Measurements from ENCODE around the gene DYNLL1.
"Not testable (repeated sequence)": the region's sequence is repeated elsewhere in the genome, so short reads cannot be mapped to it uniquely, and the experiment has no call there.

The DYNLL1 gene

DNA sequence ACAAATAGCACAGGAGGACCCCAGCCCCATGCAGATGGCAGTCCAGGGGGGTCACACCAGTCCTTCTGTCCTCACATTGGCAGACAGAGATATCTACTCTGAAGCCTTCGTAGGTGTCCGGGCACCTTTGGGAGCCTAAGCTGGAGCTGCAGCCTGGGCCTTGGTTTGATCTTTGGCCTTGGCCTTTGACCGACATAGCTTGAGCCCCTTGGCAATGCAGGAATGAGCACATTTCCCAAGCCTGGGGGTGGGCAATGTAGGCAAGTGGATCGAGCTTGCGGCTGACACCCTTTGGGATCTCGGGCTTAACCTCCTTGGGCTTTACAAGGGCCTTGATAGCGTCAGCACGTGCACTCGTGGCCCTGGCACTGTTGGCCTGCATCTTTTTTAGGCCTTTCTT is 26.7 kb downstream of the DYNLL1 start:
- no peak overlapping the region for H3K27ac ChIP-seq (ENCODE audit: low read length)
- no peak overlapping the region for H2AFZ ChIP-seq (ENCODE audit: low read depth, low read length)
- no peaks in the 10 kb centered on the region for H3K9me3 ChIP-seq (ENCODE audit: insufficient read depth, low read length)
- peaks cover 3% of the 10 kb centered on the region; the same call in 1 of the 2 replicates for H3K79me2 ChIP-seq (ENCODE audit: low read length)
- no peak overlapping the region for H3K4me3 ChIP-seq (ENCODE audit: low read length)
- H3K27me3 ChIP-seq (ENCODE audit: low read depth, low read length) = no peaks in the 10 kb centered on the region
- H3K36me3 ChIP-seq (replicated peaks; ENCODE audit: low read depth, low read length) = no peaks in the 10 kb centered on the region
- H3K9ac ChIP-seq (ENCODE audit: low read length) = no peak overlapping the region
- TF ChIP-seq, protein P1, sequence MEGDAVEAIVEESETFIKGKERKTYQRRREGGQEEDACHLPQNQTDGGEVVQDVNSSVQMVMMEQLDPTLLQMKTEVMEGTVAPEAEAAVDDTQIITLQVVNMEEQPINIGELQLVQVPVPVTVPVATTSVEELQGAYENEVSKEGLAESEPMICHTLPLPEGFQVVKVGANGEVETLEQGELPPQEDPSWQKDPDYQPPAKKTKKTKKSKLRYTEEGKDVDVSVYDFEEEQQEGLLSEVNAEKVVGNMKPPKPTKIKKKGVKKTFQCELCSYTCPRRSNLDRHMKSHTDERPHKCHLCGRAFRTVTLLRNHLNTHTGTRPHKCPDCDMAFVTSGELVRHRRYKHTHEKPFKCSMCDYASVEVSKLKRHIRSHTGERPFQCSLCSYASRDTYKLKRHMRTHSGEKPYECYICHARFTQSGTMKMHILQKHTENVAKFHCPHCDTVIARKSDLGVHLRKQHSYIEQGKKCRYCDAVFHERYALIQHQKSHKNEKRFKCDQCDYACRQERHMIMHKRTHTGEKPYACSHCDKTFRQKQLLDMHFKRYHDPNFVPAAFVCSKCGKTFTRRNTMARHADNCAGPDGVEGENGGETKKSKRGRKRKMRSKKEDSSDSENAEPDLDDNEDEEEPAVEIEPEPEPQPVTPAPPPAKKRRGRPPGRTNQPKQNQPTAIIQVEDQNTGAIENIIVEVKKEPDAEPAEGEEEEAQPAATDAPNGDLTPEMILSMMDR (IDR thresholded peaks at IDR 0.05; ENCODE audit: low read depth, low read length) = no peak
- TF ChIP-seq EZH2phosphoT487 (IDR thresholded peaks at IDR 0.05; ENCODE audit: low read depth) = no peak
- H3K4me2 ChIP-seq (ENCODE audit: low read length) = no peak overlapping the region
- H3K4me1 ChIP-seq (ENCODE audit: low read length) = no peaks in the 10 kb centered on the region
- no peaks in the 10 kb centered on the region for H4K20me1 ChIP-seq (ENCODE audit: insufficient read depth, low read length)

DNA sequence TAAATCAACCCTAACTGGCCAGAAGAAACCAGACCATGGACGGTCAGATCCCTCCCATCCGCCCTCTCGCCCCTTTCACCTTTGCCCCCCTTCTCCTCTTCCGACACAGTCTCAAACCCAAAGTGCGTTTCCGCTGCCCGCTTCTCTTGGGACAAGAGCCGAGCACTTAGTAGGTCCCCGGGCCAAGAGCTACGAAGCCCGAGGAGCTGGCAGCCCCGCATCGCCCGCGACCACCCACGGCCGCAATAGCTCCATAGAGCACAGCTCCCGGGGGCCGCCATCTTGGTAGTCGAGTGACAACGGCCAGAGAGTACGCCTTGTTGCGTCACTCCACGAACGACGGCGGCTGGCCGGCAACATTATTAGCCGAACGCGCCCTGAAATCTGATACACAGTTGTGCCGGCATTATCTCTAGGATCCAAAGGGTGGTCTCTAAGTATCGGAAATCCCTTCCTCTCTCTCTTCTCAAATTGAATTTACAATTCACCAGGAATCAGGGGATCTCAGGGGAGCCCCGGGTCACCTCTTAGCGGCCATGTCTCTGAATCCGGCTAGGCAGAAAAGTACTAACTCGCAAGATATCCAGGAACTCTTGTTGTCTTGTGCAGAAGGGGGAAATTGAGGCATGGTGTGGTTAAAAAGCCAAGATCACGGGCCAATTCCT is 33.1 kb downstream of the DYNLL1 start, which contains the start of gene COQ5:
Gene COQ5 (minus strand): TSS at position 298 of the 665 bp plus-strand sequence. CDS start 17 bp downstream, at position 281.
- Histone ChIP-seq H3K36me3 (replicated peaks; ENCODE audit: low read depth, low read length) (no peaks in the 10 kb centered on the region), H3K4me1 (ENCODE audit: low read length) (peaks cover 9% of the 10 kb centered on the region), H4K20me1 (ENCODE audit: insufficient read depth, low read length) (no peaks in the 10 kb centered on the region), H3K9me3 (ENCODE audit: insufficient read depth, low read length) (no peaks in the 10 kb centered on the region), H3K4me2 (ENCODE audit: low read length) (peak within 1 kb of the TSS; percentile 95), H3K79me2 (ENCODE audit: low read length) (peaks cover 12% of the 10 kb centered on the region), H2AFZ (ENCODE audit: low read depth, low read length) (peak within 1 kb of the TSS; percentile 92), H3K27me3 (ENCODE audit: low read depth, low read length) (no peaks in the 10 kb centered on the region), H3K27ac (ENCODE audit: low read length) (peak within 1 kb of the TSS; percentile 41), H3K9ac (ENCODE audit: low read length) (peak within 1 kb of the TSS; percentile 89), H3K4me3 (ENCODE audit: low read length) (peak within 1 kb of the TSS; percentile 99)
- no peak for TF ChIP-seq EZH2phosphoT487 (IDR thresholded peaks at IDR 0.05; ENCODE audit: low read depth)
- TF ChIP-seq, protein P1 (IDR thresholded peaks at IDR 0.05; ENCODE audit: low read depth, low read length) = no peak

DNA sequence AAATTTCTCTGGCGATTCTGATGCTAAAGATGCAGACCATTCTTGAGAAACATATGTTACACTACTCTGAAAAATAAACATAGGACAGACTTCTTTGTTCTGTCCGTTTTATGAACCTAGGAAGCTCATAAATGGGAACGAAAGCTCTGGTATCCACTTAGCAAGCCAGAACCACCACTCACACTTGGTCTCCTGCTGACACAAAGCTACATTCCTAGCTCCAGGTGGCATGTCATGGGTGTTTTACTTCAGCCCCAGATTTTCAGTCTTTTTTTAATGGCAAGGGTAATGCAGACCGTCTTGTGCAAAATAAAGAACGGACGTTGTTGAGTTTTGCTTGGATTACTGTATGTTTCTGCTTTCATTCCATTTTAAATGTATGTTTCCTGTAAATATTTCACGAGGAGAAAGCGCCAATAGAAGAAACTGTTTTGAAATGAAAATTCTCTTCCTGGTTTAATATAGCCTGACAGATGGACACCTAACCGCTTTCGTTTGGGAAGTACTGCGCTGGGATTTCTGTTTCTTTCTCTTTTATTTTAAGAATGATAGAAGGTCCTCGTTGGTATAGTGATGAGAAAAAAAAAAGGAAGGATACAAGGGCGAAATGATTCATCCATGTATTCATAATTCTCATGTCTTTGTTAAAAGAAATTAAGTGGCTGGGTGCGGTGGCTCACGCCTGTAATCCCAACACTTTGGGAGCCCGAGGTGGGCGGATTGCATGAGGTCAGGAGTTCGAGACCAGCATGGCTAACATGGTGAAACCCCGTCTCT is 33.9 kb downstream of the DYNLL1 start:
- H3K36me3 ChIP-seq (replicated peaks; ENCODE audit: low read depth, low read length) = no peaks in the 10 kb centered on the region
- H2AFZ ChIP-seq (ENCODE audit: low read depth, low read length) = peak overlapping the region; percentile 92
- H3K27ac ChIP-seq (ENCODE audit: low read length) = peak overlapping the region; percentile 41
- TF ChIP-seq, protein P1 (IDR thresholded peaks at IDR 0.05; ENCODE audit: low read depth, low read length) = no peak
- TF ChIP-seq EZH2phosphoT487 (IDR thresholded peaks at IDR 0.05; ENCODE audit: low read depth) = no peak
- H3K4me1 ChIP-seq (ENCODE audit: low read length) = peaks cover 9% of the 10 kb centered on the region
- no peaks in the 10 kb centered on the region for H3K9me3 ChIP-seq (ENCODE audit: insufficient read depth, low read length)
- no peaks in the 10 kb centered on the region for H4K20me1 ChIP-seq (ENCODE audit: insufficient read depth, low read length)
- peak overlapping the region; percentile 89 for H3K9ac ChIP-seq (ENCODE audit: low read length)
- H3K27me3 ChIP-seq (ENCODE audit: low read depth, low read length) = no peaks in the 10 kb centered on the region
- peaks cover 19% of the 10 kb centered on the region for H3K79me2 ChIP-seq (ENCODE audit: low read length)
- peak overlapping the region; percentile 95 for H3K4me2 ChIP-seq (ENCODE audit: low read length)
- H3K4me3 ChIP-seq (ENCODE audit: low read length) = peak overlapping the region; percentile 99

DNA sequence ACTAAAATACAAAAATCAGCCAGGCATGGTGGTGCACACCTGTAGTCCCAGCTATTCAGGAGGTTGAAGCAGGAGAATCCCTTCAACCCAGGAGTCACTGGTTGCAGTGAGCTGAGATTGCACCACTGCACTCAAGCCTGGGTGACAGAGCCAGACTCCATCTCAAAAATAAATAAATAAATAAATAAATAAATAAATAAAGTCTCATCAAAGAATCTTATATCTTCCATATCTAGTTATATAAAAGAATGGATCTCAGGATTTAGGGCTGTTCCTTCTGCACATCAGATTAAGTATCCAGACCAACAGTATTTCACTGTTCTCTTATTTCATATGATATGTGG is 34.5 kb downstream of the DYNLL1 start:
- H3K27ac ChIP-seq (ENCODE audit: low read length); H3K4me1 ChIP-seq (ENCODE audit: low read length); H4K20me1 ChIP-seq (ENCODE audit: insufficient read depth, low read length); H3K36me3 ChIP-seq (replicated peaks; ENCODE audit: low read depth, low read length); H3K27me3 ChIP-seq (ENCODE audit: low read depth, low read length); H3K9me3 ChIP-seq (ENCODE audit: insufficient read depth, low read length): not testable (repeated sequence)
- H3K4me2 ChIP-seq (ENCODE audit: low read length) = peak overlapping the region; percentile 95
- H3K79me2 ChIP-seq (ENCODE audit: low read length) = peaks cover 25% of the 10 kb centered on the region
- H3K9ac ChIP-seq (ENCODE audit: low read length) = peak overlapping the region; percentile 89; the same call in 1 of the 2 replicates
- peak overlapping the region; percentile 99 for H3K4me3 ChIP-seq (ENCODE audit: low read length)
- peak overlapping the region; percentile 92; the same call in 1 of the 2 replicates for H2AFZ ChIP-seq (ENCODE audit: low read depth, low read length)
